Activated CD8-positive, alpha-beta T cell treated with anti-CD3 and anti-CD28 coated beads for 36 hours (primary cell): ENCODE measurements around the gene CD9. TPM values are rescaled to one million over a fixed set of nuclear protein-coding genes. Genes with fewer than 3 reads are reported as not detected.

ENCODE experiments used
- ATAC-seq: fragments of 200-7000 bp; cut with Tn5 transposase; one replicate; pipeline ENCODE4 v1.10.0; 2021; ENCODE audit warnings: mild to moderate bottlenecking, moderate library complexity
- CTCF ChIA-PET: fragments of 350-600 bp; sonication (Branson Sonifier 250); formaldehyde crosslinking; loops from one replicate; lab custom pipeline; 2021; ENCODE audit warnings: antibody characterized with exemption; lab: Charles Lee
- POLR2A ChIA-PET: fragments of 350-600 bp; sonication (Branson Sonifier 250); formaldehyde crosslinking; loops from one replicate; lab custom pipeline; 2021; ENCODE audit warnings: antibody characterized with exemption; lab: Charles Lee
- DNase-seq: peaks from one replicate; pipeline ENCODE4 v3.0.0-alpha.2; 2020
- H3K27ac Mint-ChIP-seq: one replicate; pipeline ENCODE4 v1.8.0; 2021; ENCODE audit warnings: mild to moderate bottlenecking, mixed read lengths
- H3K27me3 Mint-ChIP-seq: one replicate; pipeline ENCODE4 v1.8.0; 2021; ENCODE audit warnings: mixed read lengths
- H3K36me3 Mint-ChIP-seq: one replicate; pipeline ENCODE4 v1.8.0; 2021; ENCODE audit warnings: low read depth, mixed read lengths
- H3K4me1 Mint-ChIP-seq: one replicate; pipeline ENCODE4 v1.8.0; 2021; ENCODE audit warnings: low read depth, mixed read lengths
- H3K4me3 Mint-ChIP-seq: one replicate; pipeline ENCODE4 v1.8.0; 2021; ENCODE audit warnings: mild to moderate bottlenecking, moderate library complexity, mixed read lengths
- H3K9me3 Mint-ChIP-seq: one replicate; pipeline ENCODE4 v1.8.0; 2021; ENCODE audit warnings: mixed read lengths
- CTCF ChIP-seq: fragments of 200-600 bp; IDR thresholded peaks from one replicate; pipeline ENCODE4 v1.8.0; 2022; ENCODE audit warnings: antibody characterized with exemption, mild to moderate bottlenecking
- intact Hi-C: fragments of 100-400 bp; cut with micrococcal nuclease; formaldehyde crosslinking; loops from one replicate; pipeline ENCODE4 v1.10.0; 2022
- total RNA-seq, 2 experiments: library from RNA; stranded (reverse); gene quantifications; one replicate each; pipeline ENCODE4 v1.2.3, GENCODE V29; 2021

Gene CD9
- total RNA-seq, 2 experiments from 2014 or later = 9.1 to 9.2 TPM

GRCh38 chr12:6234906-6235305 is 34.7 kb downstream of the CD9 start:
- peaks cover 26% of the 10 kb centered on the region for H3K4me1 Mint-ChIP-seq
- POLR2A ChIA-PET = interaction anchor here (0.7 kb wide), 1 partner anchor 122 kb away, joined by 3 read pairs; no protein-coding TSS in a partner anchor

GRCh38 chr12:6235499-6235898 is 35.3 kb downstream of the CD9 start:
- ChIA-PET POLR2A (no interaction called here), CTCF (interaction anchor here (0.7 to 1.9 kb wide), 3 partner anchors 40 to 49 kb away, joined by 3 to 11 read pairs (median 3); no protein-coding TSS in a partner anchor)
- Mint-ChIP-seq H3K27ac (no peak overlapping the region), H3K4me3 (no peak overlapping the region), H3K36me3 (no peaks in the 10 kb centered on the region), H3K27me3 (peaks cover 2% of the 10 kb centered on the region), H3K4me1 (peaks cover 21% of the 10 kb centered on the region), H3K9me3 (no peaks in the 10 kb centered on the region)
- ATAC-seq = no peak
- intact Hi-C loops = no loop called here
- DNase-seq = no peak
- no peak for TF ChIP-seq CTCF

More at GRCh38 chr12:6234906-6235305, 34.7 kb downstream of the CD9 start:
- Mint-ChIP-seq H3K4me3 (no peak overlapping the region), H3K9me3 (no peaks in the 10 kb centered on the region), H3K27ac (no peak overlapping the region), H3K36me3 (no peaks in the 10 kb centered on the region), H3K27me3 (peaks cover 2% of the 10 kb centered on the region)
- intact Hi-C loops = no loop called here
- TF ChIP-seq CTCF = no peak
- no peak for ATAC-seq
- DNase-seq = no peak
- CTCF ChIA-PET = interaction anchor here (0.7 to 1.9 kb wide), 6 partner anchors 39 to 170 kb away, joined by 3 to 11 read pairs (median 3); no protein-coding TSS in a partner anchor

- ChIA-PET POLR2A (no interaction called here), CTCF (no interaction called here)
- intact Hi-C loops = no loop called here
- Mint-ChIP-seq H3K27ac (no peak overlapping the region), H3K4me3 (no peak overlapping the region), H3K4me1 (peaks cover 17% of the 10 kb centered on the region), H3K36me3 (no peaks in the 10 kb centered on the region), H3K27me3 (peaks cover 2% of the 10 kb centered on the region), H3K9me3 (no peaks in the 10 kb centered on the region)
- DNase-seq = no peak
- ATAC-seq = no peak
- no peak for TF ChIP-seq CTCF
Observed at GRCh38 chr12:6235906-6236640, 35.9 kb downstream of the CD9 start.

- H3K4me3 Mint-ChIP-seq = no peak overlapping the region
- DNase-seq = no peak
- H3K9me3 Mint-ChIP-seq = no peaks in the 10 kb centered on the region
- peaks cover 12% of the 10 kb centered on the region for H3K4me1 Mint-ChIP-seq
- POLR2A ChIA-PET = no interaction called here
- H3K27ac Mint-ChIP-seq = no peak overlapping the region
- CTCF ChIA-PET = interaction anchor here (1.4 kb wide), 1 partner anchor 41 kb away, joined by 3 read pairs; no protein-coding TSS in a partner anchor
- intact Hi-C loops = no loop called here
- H3K36me3 Mint-ChIP-seq = no peaks in the 10 kb centered on the region
- TF ChIP-seq CTCF = no peak
- peaks cover 2% of the 10 kb centered on the region for H3K27me3 Mint-ChIP-seq
- no peak for ATAC-seq
Observed at GRCh38 chr12:6236641-6236940, 36.4 kb downstream of the CD9 start.

- H3K4me1 Mint-ChIP-seq = peaks cover 2% of the 10 kb centered on the region
Observed at GRCh38 chr12:6237830-6238229, 37.6 kb downstream of the CD9 start.

More at GRCh38 chr12:6237830-6238229, 37.6 kb downstream of the CD9 start:
- ATAC-seq (no peak), DNase-seq (no peak)
- intact Hi-C loops = no loop called here
- no peak for TF ChIP-seq CTCF
- ChIA-PET POLR2A (no interaction called here), CTCF (interaction anchor here (1.4 kb wide), 1 partner anchor 40 kb away, joined by 3 read pairs; no protein-coding TSS in a partner anchor)
- H3K4me3 Mint-ChIP-seq = no peak overlapping the region
- H3K36me3 Mint-ChIP-seq = no peaks in the 10 kb centered on the region
- peaks cover 2% of the 10 kb centered on the region for H3K27me3 Mint-ChIP-seq
- no peak overlapping the region for H3K27ac Mint-ChIP-seq
- H3K9me3 Mint-ChIP-seq = no peaks in the 10 kb centered on the region
